NCI-H1092 (cell line): ENCODE measurements around the gene FPR3.
"Not testable (repeated sequence)": the region's sequence is repeated elsewhere in the genome, so short reads cannot be mapped to it uniquely, and the experiment has no call there.

Experiments used
- DNase-seq: peaks from one replicate; lab custom pipeline; 2025; lab: John Stamatoyannopoulos, UW

FPR3 gene

GRCh38 chr19:51794885-51795490, at the start of gene FPR3:
Gene FPR3, plus strand, starts transcription at chr19:51795157. Its CDS starts 28,592 bp downstream, at chr19:51823749.
- DNase-seq: no peak

- DNase-seq: no peak
These were observed 48.2 kb upstream of the FPR3 start for GRCh38 chr19:51746731-51747130.

- DNase-seq: no peak
These were observed 45.0 kb upstream of the FPR3 start for GRCh38 chr19:51749979-51750378.

GRCh38 chr19:51750400-51751094, 44.4 kb upstream of the FPR3 start:
- no peak for DNase-seq

- no peak for DNase-seq
These were observed 43.3 kb upstream of the FPR3 start, which contains the start of gene FPR1 for GRCh38 chr19:51751655-51752054. Gene FPR1, minus strand, starts transcription at chr19:51751878. Its CDS starts 4,884 bp downstream, at chr19:51746994.

GRCh38 chr19:51754109-51754508, 40.8 kb upstream of the FPR3 start:
- DNase-seq: no peak

- no peak for DNase-seq
These were observed 40.2 kb upstream of the FPR3 start for GRCh38 chr19:51754770-51755169.

- DNase-seq: no peak
These were observed 39.4 kb upstream of the FPR3 start for GRCh38 chr19:51755571-51755970.

- no peak for DNase-seq
These were observed 34.1 kb upstream of the FPR3 start, which contains the start of gene FPR2 for GRCh38 chr19:51760697-51761356. Gene FPR2, plus strand, starts transcription at chr19:51761180. Its CDS starts 7,479 bp downstream, at chr19:51768659.

GRCh38 chr19:51761696-51762095, 33.3 kb upstream of the FPR3 start:
- DNase-seq: no peak

- no peak for DNase-seq
These were observed 29.9 kb upstream of the FPR3 start for GRCh38 chr19:51765086-51765485.

- DNase-seq: no peak
These were observed 28.5 kb upstream of the FPR3 start for GRCh38 chr19:51766461-51766860.

GRCh38 chr19:51771376-51772130, 23.4 kb upstream of the FPR3 start:
- no peak for DNase-seq

- no peak for DNase-seq
These were observed 22.0 kb upstream of the FPR3 start for GRCh38 chr19:51772977-51773376.

GRCh38 chr19:51776561-51776960, 18.4 kb upstream of the FPR3 start:
- DNase-seq: not testable (repeated sequence)

GRCh38 chr19:51777570-51778462, 17.1 kb upstream of the FPR3 start:
- DNase-seq: peak; percentile 47

- DNase-seq: no peak
These were observed 15.8 kb upstream of the FPR3 start for GRCh38 chr19:51779181-51779580.

GRCh38 chr19:51779703-51780102, 15.3 kb upstream of the FPR3 start:
- DNase-seq: no peak

GRCh38 chr19:51780270-51780669, 14.7 kb upstream of the FPR3 start:
- no peak for DNase-seq

- DNase-seq: no peak
These were observed 13.0 kb upstream of the FPR3 start for GRCh38 chr19:51781999-51782398.

- DNase-seq: no peak
These were observed 11.6 kb upstream of the FPR3 start for GRCh38 chr19:51783372-51783771.
